ENCODE measurements around the gene RNF144B. TPM values are rescaled to one million over a fixed set of nuclear protein-coding genes. Genes with fewer than 3 reads are reported as not detected.
A peak's percentile ranks its signal among the peaks of the same experiment; 100 is the strongest.

Gene RNF144B
- polyA plus RNA-seq, 3 donors, result 25.6 to 31.0 (median 27.9) TPM

DNA sequence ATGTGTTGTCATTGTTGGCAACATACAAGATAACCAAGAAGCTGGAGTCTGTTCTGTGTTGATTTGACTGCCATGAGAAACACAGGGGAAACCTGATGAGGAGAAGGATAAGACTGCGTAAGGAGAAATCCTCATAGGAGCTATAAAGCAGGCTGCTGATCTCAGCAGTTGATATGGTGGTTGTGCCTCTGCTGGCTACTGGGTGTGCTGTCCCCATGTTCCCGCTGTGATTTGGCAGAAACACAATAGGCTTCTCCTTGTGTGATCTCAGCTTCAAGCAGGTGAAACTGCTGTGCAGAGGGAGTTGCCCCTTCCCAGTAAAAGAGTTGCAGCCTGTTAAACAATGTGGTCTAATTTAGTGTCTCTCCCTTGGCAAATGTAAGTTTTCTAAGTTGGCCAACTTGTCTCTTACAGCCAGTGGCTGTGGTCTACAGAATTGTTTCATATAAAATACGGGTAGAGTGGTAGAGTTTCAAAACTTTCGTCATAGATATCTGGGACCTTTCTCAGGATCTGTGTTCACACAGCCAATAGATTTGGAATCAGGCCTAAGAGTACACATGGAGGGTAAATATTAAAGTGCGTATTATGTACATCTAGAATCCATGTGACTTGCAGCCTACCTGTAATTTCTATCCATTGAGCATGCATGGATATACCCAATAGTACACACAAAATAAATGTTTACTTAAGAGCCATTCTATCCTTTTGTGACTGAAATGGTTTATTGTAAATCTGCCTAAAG, 78.4 kb downstream of the RNF144B start:
- intact Hi-C loops (cut with micrococcal nuclease), result no loop called here
- Mint-ChIP-seq H3K36me3 (peaks cover 81 to 82% of the 10 kb centered on the region in 2 donors), H3K4me3 (no peak overlapping the region), H3K9me3 (peaks cover 0 to 2% (median 0%) of the 10 kb centered on the region in 7 donors), H3K27me3 (ENCODE audit: low read depth in 3 of 3) (peaks cover 0 to 2% (median 1%) of the 10 kb centered on the region in 3 donors), H3K27ac (peak overlapping the region in 5 of 7 donors; percentile 2 to 74 (median 60)), H3K4me1 (peaks cover 2% of the 10 kb centered on the region)
- TF ChIP-seq, protein P1, sequence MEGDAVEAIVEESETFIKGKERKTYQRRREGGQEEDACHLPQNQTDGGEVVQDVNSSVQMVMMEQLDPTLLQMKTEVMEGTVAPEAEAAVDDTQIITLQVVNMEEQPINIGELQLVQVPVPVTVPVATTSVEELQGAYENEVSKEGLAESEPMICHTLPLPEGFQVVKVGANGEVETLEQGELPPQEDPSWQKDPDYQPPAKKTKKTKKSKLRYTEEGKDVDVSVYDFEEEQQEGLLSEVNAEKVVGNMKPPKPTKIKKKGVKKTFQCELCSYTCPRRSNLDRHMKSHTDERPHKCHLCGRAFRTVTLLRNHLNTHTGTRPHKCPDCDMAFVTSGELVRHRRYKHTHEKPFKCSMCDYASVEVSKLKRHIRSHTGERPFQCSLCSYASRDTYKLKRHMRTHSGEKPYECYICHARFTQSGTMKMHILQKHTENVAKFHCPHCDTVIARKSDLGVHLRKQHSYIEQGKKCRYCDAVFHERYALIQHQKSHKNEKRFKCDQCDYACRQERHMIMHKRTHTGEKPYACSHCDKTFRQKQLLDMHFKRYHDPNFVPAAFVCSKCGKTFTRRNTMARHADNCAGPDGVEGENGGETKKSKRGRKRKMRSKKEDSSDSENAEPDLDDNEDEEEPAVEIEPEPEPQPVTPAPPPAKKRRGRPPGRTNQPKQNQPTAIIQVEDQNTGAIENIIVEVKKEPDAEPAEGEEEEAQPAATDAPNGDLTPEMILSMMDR (IDR thresholded peaks at IDR 0.05), result no peak
- Histone ChIP-seq H3K9ac (ENCODE audit: insufficient read depth, low read length, poor library complexity, severe bottlenecking) (no peak overlapping the region), H3K4me2 (replicated peaks; ENCODE audit: extremely low read depth, low read length, poor library complexity, severe bottlenecking) (no peak overlapping the region), H3K79me2 (ENCODE audit: insufficient read depth, low read length) (peaks cover 3% of the 10 kb centered on the region), H2AFZ (ENCODE audit: insufficient read depth, low read depth, low read length, poor library complexity, severe bottlenecking) (no peak overlapping the region), H3K27ac (ENCODE audit: low read depth in 1 of 2, low read length in 2 of 2) (peak overlapping the region in 1 of 2 donors; percentile 20), H3K9me3 (replicated peaks in 1 of 2; ENCODE audit: control insufficient read depth in 1 of 2, insufficient read depth in 1 of 2, low read length in 2 of 2) (no peaks in the 10 kb centered on the region), H3K27me3 (ENCODE audit: control insufficient read depth in 2 of 2, insufficient read depth in 2 of 2, low read length in 2 of 2) (no peaks in the 10 kb centered on the region), H3K4me1 (ENCODE audit: control insufficient read depth in 1 of 2, insufficient read depth in 2 of 2, low read length in 2 of 2) (no peaks in the 10 kb centered on the region), H3K36me3 (replicated peaks in 1 of 2; ENCODE audit: control insufficient read depth in 1 of 2, insufficient read depth in 2 of 2, low read length in 2 of 2) (peaks cover 79 to 100% of the 10 kb centered on the region in 2 donors), H4K20me1 (ENCODE audit: insufficient read depth, low read length) (peaks cover 89% of the 10 kb centered on the region), H3K4me3 (replicated peaks in 1 of 3; ENCODE audit: low read depth in 2 of 3, low read length in 3 of 3) (no peak overlapping the region)
- no peak for DNase-seq
- 81% methylated on average over 3 of the region's 5 CpGs for WGBS (ENCODE audit: insufficient coverage)

DNA sequence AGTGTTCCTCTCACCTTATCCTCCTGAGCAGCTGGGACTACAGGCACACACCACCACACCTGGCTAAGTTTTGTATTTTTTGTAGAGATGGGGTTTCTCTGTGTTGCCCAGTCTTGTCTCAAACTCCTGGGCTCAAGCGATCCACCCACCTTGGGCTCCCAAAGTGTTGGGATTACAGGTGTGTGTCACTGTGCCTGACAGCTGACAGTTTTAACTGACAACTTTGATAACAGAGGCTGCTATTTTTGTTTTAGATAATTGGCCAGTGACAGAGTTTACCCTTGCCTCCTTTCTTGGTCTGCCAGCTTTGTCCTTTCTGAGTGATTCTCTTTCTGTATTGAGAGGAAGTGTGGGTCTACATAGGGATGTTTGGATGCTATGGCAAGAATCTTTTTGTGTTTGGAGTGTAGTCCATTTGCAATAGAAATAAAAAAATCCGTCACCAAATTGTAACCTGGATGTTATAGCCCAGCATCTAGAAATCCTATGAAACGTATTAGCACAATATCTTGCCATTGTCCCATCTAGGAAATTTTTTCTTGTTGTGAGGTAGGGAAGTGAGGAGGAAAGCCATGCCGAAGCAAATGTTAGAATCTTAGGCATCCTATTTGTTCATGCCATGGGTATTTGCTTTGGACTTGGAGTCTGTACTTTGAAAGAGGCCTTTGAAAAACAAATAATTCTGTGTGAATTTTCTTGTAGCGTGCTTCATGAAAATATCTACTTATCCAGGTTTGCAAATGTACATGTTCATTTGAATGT, 80.8 kb downstream of the RNF144B start:
- no peaks in the 10 kb centered on the region for H3K27me3 Mint-ChIP-seq (ENCODE audit: low read depth in 3 of 3)
- Histone ChIP-seq H3K9ac (ENCODE audit: insufficient read depth, low read length, poor library complexity, severe bottlenecking) (no peak overlapping the region), H3K27ac (ENCODE audit: low read depth in 1 of 2, low read length in 2 of 2) (no peak overlapping the region), H3K36me3 (replicated peaks in 1 of 2; ENCODE audit: control insufficient read depth in 1 of 2, insufficient read depth in 2 of 2, low read length in 2 of 2) (peaks cover 59 to 90% of the 10 kb centered on the region in 2 donors), H2AFZ (ENCODE audit: insufficient read depth, low read depth, low read length, poor library complexity, severe bottlenecking) (no peak overlapping the region), H3K79me2 (ENCODE audit: insufficient read depth, low read length) (no peaks in the 10 kb centered on the region), H3K27me3 (ENCODE audit: control insufficient read depth in 2 of 2, insufficient read depth in 2 of 2, low read length in 2 of 2) (no peaks in the 10 kb centered on the region), H4K20me1 (ENCODE audit: insufficient read depth, low read length) (peaks cover 74% of the 10 kb centered on the region), H3K4me3 (replicated peaks in 1 of 3; ENCODE audit: low read depth in 2 of 3, low read length in 3 of 3) (no peak overlapping the region), H3K4me1 (ENCODE audit: control insufficient read depth in 1 of 2, insufficient read depth in 2 of 2, low read length in 2 of 2) (peaks cover 5 to 6% of the 10 kb centered on the region in 2 donors), H3K4me2 (replicated peaks; ENCODE audit: extremely low read depth, low read length, poor library complexity, severe bottlenecking) (no peak overlapping the region), H3K9me3 (replicated peaks in 1 of 2; ENCODE audit: control insufficient read depth in 1 of 2, insufficient read depth in 1 of 2, low read length in 2 of 2) (no peaks in the 10 kb centered on the region)
- no peak for DNase-seq
- TF ChIP-seq, protein P1 (IDR thresholded peaks at IDR 0.05), result no peak
- WGBS (ENCODE audit: insufficient coverage), result 100% methylated on average over 2 of the region's 5 CpGs
- intact Hi-C loops (cut with micrococcal nuclease), result no loop called here
- H3K4me3 Mint-ChIP-seq, result no peak overlapping the region
- H3K27ac Mint-ChIP-seq, result peak overlapping the region in 2 of 7 donors; percentile 31 to 45
- peaks cover 5% of the 10 kb centered on the region for H3K4me1 Mint-ChIP-seq
- no peaks in the 10 kb centered on the region for H3K9me3 Mint-ChIP-seq
- H3K36me3 Mint-ChIP-seq, result peaks cover 58 to 60% of the 10 kb centered on the region in 2 donors
